ENCODE results near the gene SSR3.
"Not testable (repeated sequence)": the region's sequence is repeated elsewhere in the genome, so short reads cannot be mapped to it uniquely, and the experiment has no call there.

The SSR3 gene

DNA sequence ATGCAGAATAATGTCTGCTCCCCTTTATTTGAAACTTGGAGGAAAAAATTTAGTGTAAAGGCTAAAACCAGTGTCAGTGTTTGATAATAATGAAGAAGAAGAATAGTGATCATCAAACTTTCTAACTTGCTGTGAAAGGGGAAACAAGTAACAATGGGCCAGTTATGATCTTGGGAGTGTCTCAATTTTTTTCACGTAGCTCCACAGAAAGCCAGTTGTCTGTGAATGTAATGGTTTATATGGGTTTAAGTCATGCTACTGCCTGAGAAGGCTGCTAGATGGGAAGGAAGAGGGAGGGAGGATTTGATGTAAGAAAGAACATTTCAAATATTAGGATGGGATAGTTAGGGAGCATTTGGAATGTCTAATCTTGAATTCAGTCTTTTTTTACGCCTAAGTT, 21.1 kb upstream of the SSR3 start:
- no peak for DNase-seq (ENCODE audit: low read depth in 2 of 2)

- no peak for DNase-seq (ENCODE audit: low read depth in 2 of 2)
These were observed 20.7 kb upstream of the SSR3 start for GRCh38 chr3:156575641-156576040.

DNA sequence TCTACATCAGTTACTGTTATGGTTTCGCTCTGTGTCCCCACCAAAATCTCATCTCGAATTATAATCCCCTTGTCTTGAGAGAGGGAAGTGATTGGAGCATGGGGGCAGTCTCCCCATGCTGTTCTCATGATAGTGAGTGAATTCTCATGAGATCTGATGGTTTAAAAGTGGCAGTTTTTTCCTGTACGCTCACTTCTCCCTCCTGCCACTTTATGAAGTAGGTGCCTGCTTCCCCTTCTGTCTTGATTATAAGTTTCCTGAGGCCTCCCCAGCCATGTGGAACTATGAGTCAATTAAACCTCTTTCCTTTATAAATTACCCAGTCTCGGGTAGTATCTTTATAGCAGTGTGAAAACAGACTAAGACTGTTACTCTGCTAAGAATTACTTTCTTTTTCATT, 15.0 kb upstream of the SSR3 start:
- DNase-seq (ENCODE audit: low read depth in 2 of 2) = not testable (repeated sequence)

DNA sequence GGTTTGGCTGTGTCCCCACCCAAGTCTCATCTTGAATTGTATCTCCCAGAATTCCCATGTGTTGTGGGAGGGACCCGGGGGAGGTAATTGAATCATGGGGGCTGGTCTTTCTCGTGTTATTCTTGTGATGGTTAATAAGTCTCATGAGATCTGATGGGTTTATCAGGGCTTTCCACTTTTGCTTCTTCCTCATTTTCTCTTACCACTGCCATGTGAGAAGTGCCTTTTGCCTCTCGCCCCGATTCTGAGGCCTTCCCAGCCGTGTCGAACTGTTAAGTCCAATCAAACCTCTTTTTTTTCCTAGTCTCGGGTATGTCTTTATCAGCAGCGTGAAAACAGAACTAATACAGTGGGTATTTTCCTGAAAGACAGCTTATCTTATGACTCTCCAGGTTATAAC, 14.1 kb upstream of the SSR3 start:
- not testable (repeated sequence) for DNase-seq (ENCODE audit: low read depth in 2 of 2)

DNA sequence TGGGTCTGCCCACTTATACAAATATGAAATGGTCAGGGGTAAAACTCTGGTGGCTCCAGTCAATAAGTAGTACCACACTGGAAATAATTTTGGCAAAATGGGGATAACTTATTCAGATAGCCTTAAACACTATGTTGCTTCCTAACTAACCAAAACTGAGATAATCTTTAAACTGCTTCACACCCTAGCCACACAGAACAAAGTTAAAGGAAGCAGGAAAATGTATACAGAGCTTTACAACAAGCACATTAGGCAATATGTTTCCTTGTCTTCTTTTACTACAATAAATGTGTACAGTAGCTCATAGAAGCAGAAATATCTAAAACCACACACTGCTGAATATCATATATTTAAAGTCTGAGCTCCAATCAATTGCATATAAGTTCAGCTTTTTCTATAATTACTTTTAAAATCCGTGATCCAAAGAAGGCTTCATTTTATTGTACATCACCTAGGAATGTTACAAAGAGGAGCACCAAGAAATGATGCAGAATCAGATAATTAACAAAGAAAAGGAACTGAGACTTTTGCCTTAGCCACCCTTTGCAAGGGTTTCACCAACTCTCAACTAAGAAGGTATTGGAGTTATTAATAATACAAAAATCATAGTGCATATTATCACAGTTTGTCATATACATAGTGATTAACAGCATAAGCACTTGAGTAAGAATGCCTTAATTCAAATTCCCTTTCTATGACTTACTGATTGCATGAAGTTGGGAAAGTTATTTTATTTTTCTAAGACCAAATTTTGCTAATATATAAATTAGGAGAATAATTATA, 9.2 kb upstream of the SSR3 start:
- no peak for DNase-seq (ENCODE audit: low read depth in 2 of 2)

DNA sequence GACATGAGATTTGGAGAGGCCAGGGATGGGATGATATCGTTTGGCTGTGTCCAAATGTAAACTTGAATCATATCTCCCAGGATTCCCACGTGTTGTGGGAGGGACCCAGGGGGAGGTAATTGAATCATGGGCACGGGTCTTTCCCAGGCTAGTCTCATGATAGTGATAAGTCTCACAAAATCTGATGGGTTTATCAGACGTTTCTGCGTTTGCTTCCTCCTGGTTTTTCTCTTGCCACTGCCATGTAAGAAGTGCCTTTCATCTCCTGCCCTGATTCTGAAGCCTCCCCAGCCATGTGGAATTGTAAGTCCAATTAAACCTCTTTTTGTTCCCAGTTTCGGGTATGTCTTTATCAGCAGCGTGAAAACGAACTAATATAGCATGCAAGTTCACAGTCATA, 7.6 kb upstream of the SSR3 start:
- DNase-seq (ENCODE audit: low read depth in 2 of 2) = not testable (repeated sequence)

DNA sequence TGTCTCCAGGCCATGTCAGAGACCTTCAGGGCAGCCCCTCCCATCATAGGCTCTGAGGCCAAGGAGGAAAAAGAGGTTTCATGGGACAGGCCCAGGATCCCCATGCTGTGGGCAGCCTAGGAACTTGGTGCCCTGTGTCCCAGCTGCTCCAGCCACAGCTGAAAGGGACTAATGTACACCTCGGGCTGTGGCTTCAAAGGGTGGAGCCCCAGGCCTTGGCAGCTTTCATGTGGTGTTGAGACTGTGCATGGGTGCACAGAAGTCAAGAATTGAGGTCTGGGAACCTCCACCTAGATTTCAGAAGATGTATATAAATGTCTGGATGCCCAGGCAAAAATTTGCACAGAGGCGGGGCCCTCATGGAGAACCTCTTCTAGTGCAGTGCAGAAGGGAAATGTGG, 6.6 kb upstream of the SSR3 start:
- no peak for DNase-seq (ENCODE audit: low read depth in 2 of 2)

DNA sequence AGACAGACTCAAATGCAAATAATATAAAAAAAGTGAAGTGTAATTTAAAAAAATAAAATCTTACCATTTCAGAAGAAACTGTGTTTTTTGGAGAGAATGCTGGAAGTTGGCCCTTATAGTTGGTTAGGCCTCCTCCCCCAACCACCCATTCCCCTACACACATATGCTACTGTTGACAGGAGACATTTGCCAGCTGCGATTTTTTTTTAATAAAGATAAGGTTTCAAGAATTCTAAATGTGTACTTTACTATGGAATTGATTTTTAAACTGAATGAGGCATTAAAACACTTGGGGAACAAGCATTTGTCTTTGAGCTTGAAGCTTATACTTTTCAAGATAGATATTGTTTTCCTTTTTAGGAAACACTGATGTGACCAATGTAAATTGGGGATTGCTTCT, 4.4 kb upstream of the SSR3 start:
- DNase-seq (ENCODE audit: low read depth in 2 of 2) = no peak

GRCh38 chr3:156558389-156558788, 3.5 kb upstream of the SSR3 start:
- no peak for DNase-seq (ENCODE audit: low read depth in 2 of 2)

- DNase-seq (ENCODE audit: low read depth in 2 of 2) = no peak
These were observed 439 bp downstream of the SSR3 start for GRCh38 chr3:156554515-156554841.

DNA sequence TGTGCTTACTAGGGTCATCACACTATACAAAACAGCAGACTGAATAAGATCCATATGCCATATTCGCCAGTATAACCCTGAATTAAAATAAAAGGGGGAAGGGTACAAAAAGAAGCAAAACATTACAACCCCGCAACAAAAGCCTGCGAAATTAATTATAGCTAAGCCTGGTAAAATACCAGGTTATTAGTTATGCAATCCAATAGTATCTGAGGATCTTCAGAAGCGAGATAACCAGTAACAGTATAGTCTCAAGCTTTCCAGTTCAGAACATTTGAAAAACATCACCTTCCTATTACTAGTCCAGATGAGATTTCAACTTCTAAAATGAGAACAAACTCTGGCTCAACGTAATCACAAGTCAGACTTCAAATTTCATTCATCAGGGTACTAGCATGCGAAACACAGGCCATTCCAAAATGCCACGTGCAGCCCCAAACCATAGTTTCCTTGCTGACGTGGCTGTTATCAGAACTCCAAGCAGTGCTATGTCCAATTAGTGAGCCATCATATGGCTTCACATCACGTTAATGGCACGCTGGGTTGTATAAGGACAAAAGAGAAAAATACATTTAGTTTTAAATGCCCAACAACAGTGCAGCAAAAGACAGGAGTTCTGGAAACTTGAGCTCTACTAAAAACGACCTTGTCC, 1.1 kb downstream of the SSR3 start:
- no peak for DNase-seq (ENCODE audit: low read depth in 2 of 2)

DNA sequence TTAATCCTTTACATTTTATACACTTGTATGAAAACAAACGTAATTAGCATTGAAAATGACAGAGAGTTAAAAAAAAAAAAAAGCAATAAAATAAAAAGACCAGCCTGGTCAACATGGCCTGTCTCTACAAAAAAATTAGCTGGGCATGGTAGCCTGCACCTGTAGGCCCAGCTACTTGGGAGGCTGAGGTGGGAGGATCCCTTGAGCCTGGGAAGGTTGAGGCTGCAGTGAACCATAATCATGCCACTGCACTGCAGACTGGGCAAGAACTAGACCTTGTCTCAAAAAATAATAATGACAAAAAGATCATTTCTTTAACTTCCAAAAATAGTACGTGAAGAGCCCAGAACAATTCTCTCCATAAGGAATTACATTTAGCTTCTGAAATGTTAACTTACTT, 1.9 kb downstream of the SSR3 start:
- no peak for DNase-seq (ENCODE audit: low read depth in 2 of 2)

DNA sequence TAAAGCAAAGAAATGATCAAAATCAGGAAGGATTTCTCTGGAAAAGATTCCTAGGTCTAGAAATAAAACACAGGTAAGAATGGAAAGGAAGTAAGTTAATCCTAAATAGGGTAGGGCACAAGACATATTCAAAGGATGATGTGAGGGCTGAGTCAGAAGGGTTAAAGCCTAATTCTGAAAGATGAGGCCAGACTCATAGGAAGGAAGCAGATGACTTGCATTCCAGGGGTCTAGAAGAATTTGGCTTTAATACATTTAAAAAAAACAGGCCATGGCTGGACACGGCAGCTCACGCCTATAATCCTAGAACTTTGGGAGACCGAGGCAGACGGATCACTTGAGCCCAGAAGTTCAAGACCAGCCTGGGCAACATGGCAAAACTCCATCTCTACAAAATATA, 3.2 kb downstream of the SSR3 start:
- DNase-seq (ENCODE audit: low read depth in 2 of 2) = no peak

DNA sequence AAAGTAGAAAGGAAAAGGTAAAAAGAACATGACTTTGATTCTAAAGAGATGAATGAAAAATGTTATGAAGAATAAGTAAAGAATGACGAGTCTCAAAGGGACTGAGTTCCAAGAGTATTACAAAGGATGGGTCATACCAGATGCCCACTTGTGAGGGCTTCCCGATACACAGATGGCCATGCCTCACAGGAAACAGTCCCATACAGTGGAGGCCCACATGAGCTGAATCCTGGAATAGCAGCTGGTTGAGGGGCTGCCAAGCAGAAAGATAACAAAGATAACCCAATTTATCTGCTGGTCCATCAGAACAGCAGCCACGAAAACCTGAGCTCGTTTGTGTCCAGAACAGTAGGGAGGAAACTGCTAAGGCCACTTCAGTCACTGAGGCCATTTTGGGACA, 3.7 kb downstream of the SSR3 start:
- no peak for DNase-seq (ENCODE audit: low read depth in 2 of 2)

DNA sequence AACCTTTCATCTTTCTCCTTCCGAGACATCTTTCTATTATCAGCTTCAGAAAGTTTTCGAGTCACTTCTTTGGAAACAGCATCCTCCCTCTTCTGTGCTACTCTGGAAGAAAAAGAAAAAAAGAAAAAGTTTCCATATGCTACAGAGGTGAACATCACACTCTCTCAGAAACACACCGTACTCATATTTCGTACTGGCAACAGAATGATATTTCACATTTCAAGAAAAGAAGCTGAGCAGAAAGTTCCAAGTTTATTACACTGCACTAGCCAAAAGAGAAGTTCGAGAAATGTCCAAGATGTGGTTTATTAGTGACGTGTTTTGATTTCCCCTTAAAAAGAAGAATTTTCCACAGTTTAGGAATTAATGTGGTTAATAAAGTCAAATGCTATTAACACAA, 6.0 kb downstream of the SSR3 start:
- DNase-seq (ENCODE audit: low read depth in 2 of 2) = no peak

GRCh38 chr3:156548041-156548687, 6.8 kb downstream of the SSR3 start:
- no peak for DNase-seq (ENCODE audit: low read depth in 2 of 2)

- DNase-seq (ENCODE audit: low read depth in 2 of 2) = no peak
These were observed 7.3 kb downstream of the SSR3 start for GRCh38 chr3:156547637-156548036.

DNA sequence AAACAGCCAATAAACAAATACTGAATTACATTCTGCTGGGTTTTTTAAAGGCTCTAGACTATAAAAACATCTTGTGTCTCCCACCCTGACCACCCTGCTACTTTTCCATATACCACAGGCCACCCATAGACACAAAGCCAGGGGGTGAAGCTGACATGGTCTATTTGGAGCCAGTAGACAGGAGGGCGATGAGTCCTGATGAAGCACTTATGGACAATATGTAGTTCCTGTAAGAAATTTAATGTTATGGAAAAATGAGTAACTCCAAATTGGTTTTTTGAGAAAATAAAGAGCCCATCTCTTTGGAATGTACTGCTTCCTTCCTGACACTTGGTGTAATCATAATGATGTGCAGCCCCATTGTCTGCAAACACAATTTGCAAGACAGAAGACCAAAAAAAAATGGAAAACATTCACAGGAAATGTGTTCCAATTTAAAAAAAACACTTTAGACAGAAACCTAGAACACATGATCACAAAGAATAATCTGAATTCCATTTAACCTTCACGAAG, 11.8 kb downstream of the SSR3 start:
- DNase-seq (ENCODE audit: low read depth in 2 of 2) = no peak

DNA sequence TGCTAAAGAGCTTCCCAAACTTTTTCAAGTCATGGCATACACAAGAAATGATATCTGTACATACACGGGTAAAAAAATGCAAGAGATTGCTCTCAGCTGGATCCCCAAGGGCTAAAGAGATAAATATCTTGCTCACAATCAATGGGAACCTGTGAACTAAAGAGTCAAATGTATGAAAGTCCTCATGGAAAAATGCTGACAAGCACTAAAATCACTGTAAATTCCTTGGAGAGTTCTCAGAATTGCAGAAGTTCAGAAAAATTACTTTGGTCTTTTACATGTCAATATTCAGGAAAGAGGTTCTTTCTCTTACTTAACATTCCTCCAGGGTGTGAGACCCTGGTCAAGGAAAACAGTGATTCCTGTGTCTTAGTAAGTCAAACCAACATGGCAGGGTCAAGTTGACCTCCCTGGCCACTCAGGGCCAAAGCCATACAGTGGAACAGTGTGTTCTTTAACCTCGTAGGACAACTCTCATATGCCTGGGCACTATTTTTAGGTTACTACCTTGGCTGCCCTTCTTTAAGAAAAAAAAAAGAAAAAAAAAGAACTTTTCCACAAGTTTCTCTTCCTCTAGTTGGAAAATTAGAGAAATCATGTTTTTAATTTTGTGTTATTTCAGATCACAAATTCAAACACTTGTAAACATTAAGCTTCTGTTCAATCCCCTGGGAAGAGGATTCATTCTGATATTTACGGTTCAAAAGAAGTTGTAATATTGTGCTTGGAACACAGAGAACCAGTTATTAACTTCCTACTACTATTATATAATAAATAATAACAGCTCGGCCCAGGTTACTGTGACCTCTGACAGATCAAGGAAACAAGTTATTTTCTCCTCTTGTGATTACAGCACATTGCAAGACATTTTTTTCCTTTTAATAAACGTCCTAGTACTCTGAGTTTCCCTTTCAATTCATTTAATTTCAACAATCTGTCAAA, 12.5 kb downstream of the SSR3 start:
- DNase-seq (ENCODE audit: low read depth in 2 of 2) = no peak

DNA sequence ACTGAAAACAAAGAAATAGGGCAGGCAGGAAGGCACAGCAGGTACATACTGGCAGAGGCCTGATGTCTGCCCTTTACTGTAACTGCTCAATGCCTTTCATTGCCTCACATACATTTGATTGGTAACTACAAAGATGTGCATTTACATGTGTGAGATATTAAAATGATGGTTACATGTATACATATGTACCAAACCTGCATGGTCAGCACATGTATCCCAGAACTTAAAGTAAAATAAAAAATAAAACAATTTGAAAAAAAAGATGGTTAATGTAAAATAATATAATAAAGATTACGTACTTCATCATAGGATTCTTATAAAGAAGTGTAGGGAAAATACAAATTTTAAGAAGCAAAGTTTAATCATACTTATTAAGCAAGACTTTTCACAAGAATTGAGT, 15.1 kb downstream of the SSR3 start:
- no peak for DNase-seq (ENCODE audit: low read depth in 2 of 2)

DNA sequence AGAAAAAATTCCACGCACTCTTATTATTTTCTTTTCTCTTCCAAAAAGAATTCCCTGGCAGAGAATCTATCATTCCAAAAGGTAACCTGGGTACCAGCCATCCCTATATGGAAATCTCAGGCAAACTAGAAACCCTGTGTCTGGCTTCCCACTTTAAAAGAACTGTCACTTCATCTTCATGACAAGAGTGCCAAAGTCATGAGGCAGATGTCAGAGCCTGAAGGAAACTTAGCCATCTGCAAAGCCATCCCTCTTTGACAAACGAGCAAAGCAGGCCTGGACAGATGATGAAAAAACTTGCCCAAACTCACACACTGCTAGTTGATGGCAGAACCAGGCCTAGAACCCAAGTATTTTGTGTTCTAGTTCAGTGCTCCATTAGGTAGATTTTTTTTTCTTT, 15.9 kb downstream of the SSR3 start:
- DNase-seq (ENCODE audit: low read depth in 2 of 2) = no peak

Data from stimulated activated CD4-positive, alpha-beta T cell treated with anti-CD3 and anti-CD28 coated beads, Interleukin-1b, Interleukin-23, amount 100 ng/mL, for 4 hours (primary cell).